K562 (cell line): ENCODE data around the gene SDCBP2. TPM values are rescaled to one million over a fixed set of nuclear protein-coding genes. Genes with fewer than 3 reads are reported as not detected.

ENCODE experiments used
- CEBPG ChIP-seq, 3 experiments: fragments of 200-800 bp in 1 of 3; sonication (Bioruptor generic) in 1 of 3; sonication (generic) in 1 of 3; formaldehyde crosslinking in 1 of 3; IDR thresholded peaks in 2 of 3; conservative IDR thresholded peaks in 1 of 3; 2 replicates each; pipeline versions ENCODE4 v1.6.1 to v1.8.0; 2016 to 2022; ENCODE audit warnings: missing compliant biosample characterization in 2 of 3, missing genetic modification characterization in 2 of 3, mild to moderate bottlenecking in 1 of 3, missing genetic modification reagents in 1 of 3
- DMBX1 ChIP-seq: fragments of 250-450 bp; sonication (Bioruptor Pico); IDR thresholded peaks from 2 replicates; pipeline ENCODE4 v1.8.0; 2022; ENCODE audit warnings: inconsistent platforms, mild to moderate bottlenecking, moderate library complexity, borderline replicate concordance
- EGR1 ChIP-seq: fragments of 450-650 bp; conservative IDR thresholded peaks from 2 replicates; pipeline ENCODE4 v1.6.1; 2017; ENCODE audit warnings: mild to moderate bottlenecking
- NR3C1 ChIP-seq: sonication (generic); formaldehyde crosslinking; IDR thresholded peaks from 2 replicates; pipeline ENCODE4 v1.8.1; 2022; ENCODE audit warnings: missing genetic modification reagents
- RNF2 ChIP-seq: sonication (generic); IDR thresholded peaks from 2 replicates; pipeline ENCODE4 v1.6.1; 2016
- TRIM24 ChIP-seq, 2 experiments: fragments of 450-650 bp; IDR thresholded peaks; 2 replicates each; pipeline ENCODE4 v1.6.1; 2016
- ZNF12 ChIP-seq: sonication (generic); formaldehyde crosslinking; IDR thresholded peaks from 2 replicates; pipeline ENCODE4 v1.4.0; 2020; ENCODE audit warnings: mild to moderate bottlenecking, missing genetic modification reagents
- polyA plus RNA-seq, 8 experiments: library from polyadenylated mRNA; depleted of rRNA in 4 of 8; stranded (reverse) in 5 of 8; unstranded in 3 of 8; fragments of >200 nt; fragmentation: Nextera tagmentation in 2 of 8; fragmentation: Illumina TruSeq in 1 of 8; extraction: Ambion mirVana in 2 of 8; extraction: Trizol in 1 of 8; gene quantifications; 2 replicates each; pipeline versions ENCODE4 v1.2.1 to v1.2.3, GENCODE V29; 2011 to 2014; ENCODE audit warnings: inconsistent platforms in 1 of 8, missing spikeins in 1 of 8
- total RNA-seq, 7 experiments: library from RNA; depleted of rRNA in 6 of 7; stranded (reverse); fragments of >200 nt in 6 of 7; fragmentation: Illumina TruSeq in 2 of 7; extraction: Trizol in 2 of 7; gene quantifications; 2 replicates each; pipeline versions ENCODE4 v1.2.1 to v1.2.3, GENCODE V29; 2011 to 2021; ENCODE audit warnings: low replicate concordance in 1 of 7
- TF ChIP-seq, protein P1 (sequence below): fragments of 450-650 bp; IDR thresholded peaks from 2 replicates; pipeline ENCODE4 v1.6.1; 2018; ENCODE audit not compliant: partially characterized antibody
- TF ChIP-seq, protein P2 (sequence below): fragments of 250-450 bp; sonication (Bioruptor Pico); IDR thresholded peaks from 2 replicates; pipeline ENCODE4 v1.4.0; 2020; ENCODE audit warnings: mild to moderate bottlenecking, moderate library complexity
- TF ChIP-seq, protein P3 (sequence below): fragments of 250-450 bp; sonication (Bioruptor Pico); IDR thresholded peaks from 2 replicates; pipeline ENCODE4 v1.4.0; 2020
- TF ChIP-seq, protein P4 (sequence below): sonication (generic); formaldehyde crosslinking; IDR thresholded peaks from 2 replicates; pipeline ENCODE4 v1.8.1; 2023; ENCODE audit warnings: mild to moderate bottlenecking, missing genetic modification reagents

SDCBP2 gene
- total and polyA plus RNA-seq, 9 of the 15 experiments (the other 6 are each of a cell fraction or from before 2014, with no cell fraction given) = 0.06 to 1.2 (median 0.80) TPM

DNA sequence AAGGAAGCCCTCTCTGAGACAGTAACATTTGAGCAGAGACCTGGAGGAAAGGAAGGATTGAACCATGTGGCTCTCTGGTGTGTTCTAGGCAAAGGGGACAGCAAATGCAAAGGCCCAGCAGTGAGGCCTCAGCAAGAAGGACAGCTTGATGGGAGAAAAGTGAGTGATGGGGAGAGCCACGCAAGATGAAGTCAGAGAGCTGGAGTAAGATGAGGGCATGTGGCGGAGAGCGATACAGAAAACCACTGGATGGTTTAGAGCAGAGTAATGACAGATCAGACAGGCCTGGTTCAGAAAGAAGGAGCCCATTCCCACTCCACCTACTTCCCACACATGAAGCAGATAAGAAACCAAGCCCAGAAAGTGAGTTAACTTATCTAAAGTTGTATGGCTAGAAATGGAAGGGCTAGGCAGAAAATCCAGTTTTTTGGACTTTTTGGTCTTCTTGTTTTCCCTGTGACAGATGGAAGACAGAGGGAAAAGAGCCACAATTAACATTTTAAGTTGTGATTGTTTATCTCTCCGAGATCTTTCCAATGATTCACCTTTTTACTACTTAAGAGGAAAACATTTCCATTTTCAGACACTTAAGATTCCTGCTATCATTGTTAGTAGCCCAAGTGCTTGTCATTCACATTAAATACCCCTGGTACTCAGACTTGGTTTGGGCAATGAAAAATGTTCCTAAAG is 63.6 kb downstream of the SDCBP2 start (continued):
- TF ChIP-seq TRIM24 (IDR thresholded peaks at IDR 0.05) = 0 out of 4 replicates have a peak, but pooled peaks of 1 of the 2 experiments have one; percentile 28
- TF ChIP-seq RNF2 = no peak
- TF ChIP-seq ZNF12 (CRISPR knock-in tag) = no peak
- TF ChIP-seq DMBX1 (CRISPR knock-in tag) = peak; percentile 33; the same call in 1 of the 2 replicates
- TF ChIP-seq, protein P1, sequence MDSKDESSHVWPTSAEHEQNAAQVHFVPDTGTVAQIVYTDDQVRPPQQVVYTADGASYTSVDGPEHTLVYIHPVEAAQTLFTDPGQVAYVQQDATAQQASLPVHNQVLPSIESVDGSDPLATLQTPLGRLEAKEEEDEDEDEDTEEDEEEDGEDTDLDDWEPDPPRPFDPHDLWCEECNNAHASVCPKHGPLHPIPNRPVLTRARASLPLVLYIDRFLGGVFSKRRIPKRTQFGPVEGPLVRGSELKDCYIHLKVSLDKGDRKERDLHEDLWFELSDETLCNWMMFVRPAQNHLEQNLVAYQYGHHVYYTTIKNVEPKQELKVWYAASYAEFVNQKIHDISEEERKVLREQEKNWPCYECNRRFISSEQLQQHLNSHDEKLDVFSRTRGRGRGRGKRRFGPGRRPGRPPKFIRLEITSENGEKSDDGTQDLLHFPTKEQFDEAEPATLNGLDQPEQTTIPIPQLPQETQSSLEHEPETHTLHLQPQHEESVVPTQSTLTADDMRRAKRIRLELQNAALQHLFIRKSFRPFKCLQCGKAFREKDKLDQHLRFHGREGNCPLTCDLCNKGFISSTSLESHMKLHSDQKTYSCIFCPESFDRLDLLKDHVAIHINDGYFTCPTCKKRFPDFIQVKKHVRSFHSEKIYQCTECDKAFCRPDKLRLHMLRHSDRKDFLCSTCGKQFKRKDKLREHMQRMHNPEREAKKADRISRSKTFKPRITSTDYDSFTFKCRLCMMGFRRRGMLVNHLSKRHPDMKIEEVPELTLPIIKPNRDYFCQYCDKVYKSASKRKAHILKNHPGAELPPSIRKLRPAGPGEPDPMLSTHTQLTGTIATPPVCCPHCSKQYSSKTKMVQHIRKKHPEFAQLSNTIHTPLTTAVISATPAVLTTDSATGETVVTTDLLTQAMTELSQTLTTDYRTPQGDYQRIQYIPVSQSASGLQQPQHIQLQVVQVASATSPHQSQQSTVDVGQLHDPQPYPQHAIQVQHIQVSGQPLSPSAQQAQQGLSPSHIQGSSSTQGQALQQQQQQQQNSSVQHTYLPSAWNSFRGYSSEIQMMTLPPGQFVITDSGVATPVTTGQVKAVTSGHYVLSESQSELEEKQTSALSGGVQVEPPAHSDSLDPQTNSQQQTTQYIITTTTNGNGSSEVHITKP = peak; percentile 75
- TF ChIP-seq CEBPG (CRISPR knock-in tag; IDR thresholded peaks at IDR 0.05) = peak; percentile 21; the same call in 1 of the 2 replicates
- TF ChIP-seq CEBPG (tag; conservative IDR thresholded peaks at IDR 0.05 in 1 of 2, IDR thresholded peaks at IDR 0.05 in 1 of 2) = no peak
- TF ChIP-seq NR3C1 (CRISPR knock-in tag) = no peak
- TF ChIP-seq, protein P2, sequence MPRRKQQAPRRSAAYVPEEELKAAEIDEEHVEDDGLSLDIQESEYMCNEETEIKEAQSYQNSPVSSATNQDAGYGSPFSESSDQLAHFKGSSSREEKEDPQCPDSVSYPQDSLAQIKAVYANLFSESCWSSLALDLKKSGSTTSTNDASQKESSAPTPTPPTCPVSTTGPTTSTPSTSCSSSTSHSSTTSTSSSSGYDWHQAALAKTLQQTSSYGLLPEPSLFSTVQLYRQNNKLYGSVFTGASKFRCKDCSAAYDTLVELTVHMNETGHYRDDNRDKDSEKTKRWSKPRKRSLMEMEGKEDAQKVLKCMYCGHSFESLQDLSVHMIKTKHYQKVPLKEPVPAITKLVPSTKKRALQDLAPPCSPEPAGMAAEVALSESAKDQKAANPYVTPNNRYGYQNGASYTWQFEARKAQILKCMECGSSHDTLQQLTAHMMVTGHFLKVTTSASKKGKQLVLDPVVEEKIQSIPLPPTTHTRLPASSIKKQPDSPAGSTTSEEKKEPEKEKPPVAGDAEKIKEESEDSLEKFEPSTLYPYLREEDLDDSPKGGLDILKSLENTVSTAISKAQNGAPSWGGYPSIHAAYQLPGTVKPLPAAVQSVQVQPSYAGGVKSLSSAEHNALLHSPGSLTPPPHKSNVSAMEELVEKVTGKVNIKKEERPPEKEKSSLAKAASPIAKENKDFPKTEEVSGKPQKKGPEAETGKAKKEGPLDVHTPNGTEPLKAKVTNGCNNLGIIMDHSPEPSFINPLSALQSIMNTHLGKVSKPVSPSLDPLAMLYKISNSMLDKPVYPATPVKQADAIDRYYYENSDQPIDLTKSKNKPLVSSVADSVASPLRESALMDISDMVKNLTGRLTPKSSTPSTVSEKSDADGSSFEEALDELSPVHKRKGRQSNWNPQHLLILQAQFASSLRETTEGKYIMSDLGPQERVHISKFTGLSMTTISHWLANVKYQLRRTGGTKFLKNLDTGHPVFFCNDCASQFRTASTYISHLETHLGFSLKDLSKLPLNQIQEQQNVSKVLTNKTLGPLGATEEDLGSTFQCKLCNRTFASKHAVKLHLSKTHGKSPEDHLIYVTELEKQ (CRISPR knock-in tag) = no peak
- TF ChIP-seq, protein P3, sequence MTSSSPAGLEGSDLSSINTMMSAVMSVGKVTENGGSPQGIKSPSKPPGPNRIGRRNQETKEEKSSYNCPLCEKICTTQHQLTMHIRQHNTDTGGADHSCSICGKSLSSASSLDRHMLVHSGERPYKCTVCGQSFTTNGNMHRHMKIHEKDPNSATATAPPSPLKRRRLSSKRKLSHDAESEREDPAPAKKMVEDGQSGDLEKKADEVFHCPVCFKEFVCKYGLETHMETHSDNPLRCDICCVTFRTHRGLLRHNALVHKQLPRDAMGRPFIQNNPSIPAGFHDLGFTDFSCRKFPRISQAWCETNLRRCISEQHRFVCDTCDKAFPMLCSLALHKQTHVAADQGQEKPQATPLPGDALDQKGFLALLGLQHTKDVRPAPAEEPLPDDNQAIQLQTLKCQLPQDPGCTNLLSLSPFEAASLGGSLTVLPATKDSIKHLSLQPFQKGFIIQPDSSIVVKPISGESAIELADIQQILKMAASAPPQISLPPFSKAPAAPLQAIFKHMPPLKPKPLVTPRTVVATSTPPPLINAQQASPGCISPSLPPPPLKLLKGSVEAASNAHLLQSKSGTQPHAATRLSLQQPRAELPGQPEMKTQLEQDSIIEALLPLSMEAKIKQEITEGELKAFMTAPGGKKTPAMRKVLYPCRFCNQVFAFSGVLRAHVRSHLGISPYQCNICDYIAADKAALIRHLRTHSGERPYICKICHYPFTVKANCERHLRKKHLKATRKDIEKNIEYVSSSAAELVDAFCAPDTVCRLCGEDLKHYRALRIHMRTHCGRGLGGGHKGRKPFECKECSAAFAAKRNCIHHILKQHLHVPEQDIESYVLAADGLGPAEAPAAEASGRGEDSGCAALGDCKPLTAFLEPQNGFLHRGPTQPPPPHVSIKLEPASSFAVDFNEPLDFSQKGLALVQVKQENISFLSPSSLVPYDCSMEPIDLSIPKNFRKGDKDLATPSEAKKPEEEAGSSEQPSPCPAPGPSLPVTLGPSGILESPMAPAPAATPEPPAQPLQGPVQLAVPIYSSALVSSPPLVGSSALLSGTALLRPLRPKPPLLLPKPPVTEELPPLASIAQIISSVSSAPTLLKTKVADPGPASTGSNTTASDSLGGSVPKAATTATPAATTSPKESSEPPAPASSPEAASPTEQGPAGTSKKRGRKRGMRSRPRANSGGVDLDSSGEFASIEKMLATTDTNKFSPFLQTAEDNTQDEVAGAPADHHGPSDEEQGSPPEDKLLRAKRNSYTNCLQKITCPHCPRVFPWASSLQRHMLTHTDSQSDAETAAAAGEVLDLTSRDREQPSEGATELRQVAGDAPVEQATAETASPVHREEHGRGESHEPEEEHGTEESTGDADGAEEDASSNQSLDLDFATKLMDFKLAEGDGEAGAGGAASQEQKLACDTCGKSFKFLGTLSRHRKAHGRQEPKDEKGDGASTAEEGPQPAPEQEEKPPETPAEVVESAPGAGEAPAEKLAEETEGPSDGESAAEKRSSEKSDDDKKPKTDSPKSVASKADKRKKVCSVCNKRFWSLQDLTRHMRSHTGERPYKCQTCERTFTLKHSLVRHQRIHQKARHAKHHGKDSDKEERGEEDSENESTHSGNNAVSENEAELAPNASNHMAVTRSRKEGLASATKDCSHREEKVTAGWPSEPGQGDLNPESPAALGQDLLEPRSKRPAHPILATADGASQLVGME (CRISPR knock-in tag) = no peak
- TF ChIP-seq EGR1 = peak; percentile 66
- TF ChIP-seq, protein P4, sequence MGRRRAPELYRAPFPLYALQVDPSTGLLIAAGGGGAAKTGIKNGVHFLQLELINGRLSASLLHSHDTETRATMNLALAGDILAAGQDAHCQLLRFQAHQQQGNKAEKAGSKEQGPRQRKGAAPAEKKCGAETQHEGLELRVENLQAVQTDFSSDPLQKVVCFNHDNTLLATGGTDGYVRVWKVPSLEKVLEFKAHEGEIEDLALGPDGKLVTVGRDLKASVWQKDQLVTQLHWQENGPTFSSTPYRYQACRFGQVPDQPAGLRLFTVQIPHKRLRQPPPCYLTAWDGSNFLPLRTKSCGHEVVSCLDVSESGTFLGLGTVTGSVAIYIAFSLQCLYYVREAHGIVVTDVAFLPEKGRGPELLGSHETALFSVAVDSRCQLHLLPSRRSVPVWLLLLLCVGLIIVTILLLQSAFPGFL = no peak
